Lower leg skin (tissue), 4 donors: ENCODE results near the gene RUNX1. TPM values are rescaled to one million over a fixed set of nuclear protein-coding genes. Genes with fewer than 3 reads are reported as not detected.

Experiments used
- DNase-seq, 2 donors: peaks; one replicate each; pipeline ENCODE4 v3.0.0-alpha.2; 2019; ENCODE audit warnings: low spot score in 2 of 2
- H3K4me3 ChIP-seq: fragments of 200-600 bp; sonication (generic); 2 replicates; pipeline ENCODE4 v1.5.1; 2017; ENCODE audit warnings: mild to moderate bottlenecking, low read depth; ENCODE audit not compliant: poor library complexity, severe bottlenecking
- POLR2A ChIP-seq, 2 donors: fragments of 450-650 bp; IDR thresholded peaks; one replicate each; pipeline ENCODE4 v1.6.1; 2016 to 2017; ENCODE audit warnings: antibody characterized with exemption in 2 of 2, mild to moderate bottlenecking in 1 of 2, moderate library complexity in 1 of 2
- WGBS, 2 donors: methylation state at CpG; one replicate each; pipeline ENCODE4 v1.1.5; 2018; 5-methylcytosine and 5-hydroxymethylcytosine counted together
- intact Hi-C: fragments of 100-400 bp; cut with DNase I; formaldehyde crosslinking; loops from one replicate; pipeline ENCODE4 v1.15.0; 2023; ENCODE audit warnings: low total_unique reads
- total RNA-seq, 4 donors: library from RNA; depleted of rRNA; stranded (reverse); fragments of >200 nt; gene quantifications; one replicate each; pipeline ENCODE4 v1.1.0, GENCODE V29; 2016
- TF ChIP-seq, protein P1 (sequence below), 3 donors: fragments of 450-650 bp; IDR thresholded peaks; one replicate each; pipeline ENCODE4 v1.5.1; 2016; ENCODE audit warnings: antibody characterized with exemption in 3 of 3, mild to moderate bottlenecking in 3 of 3, moderate library complexity in 2 of 3

The RUNX1 gene
- total RNA-seq, 4 donors from 2014 or later = 7.3 to 29.1 (median 18.1) TPM

DNA sequence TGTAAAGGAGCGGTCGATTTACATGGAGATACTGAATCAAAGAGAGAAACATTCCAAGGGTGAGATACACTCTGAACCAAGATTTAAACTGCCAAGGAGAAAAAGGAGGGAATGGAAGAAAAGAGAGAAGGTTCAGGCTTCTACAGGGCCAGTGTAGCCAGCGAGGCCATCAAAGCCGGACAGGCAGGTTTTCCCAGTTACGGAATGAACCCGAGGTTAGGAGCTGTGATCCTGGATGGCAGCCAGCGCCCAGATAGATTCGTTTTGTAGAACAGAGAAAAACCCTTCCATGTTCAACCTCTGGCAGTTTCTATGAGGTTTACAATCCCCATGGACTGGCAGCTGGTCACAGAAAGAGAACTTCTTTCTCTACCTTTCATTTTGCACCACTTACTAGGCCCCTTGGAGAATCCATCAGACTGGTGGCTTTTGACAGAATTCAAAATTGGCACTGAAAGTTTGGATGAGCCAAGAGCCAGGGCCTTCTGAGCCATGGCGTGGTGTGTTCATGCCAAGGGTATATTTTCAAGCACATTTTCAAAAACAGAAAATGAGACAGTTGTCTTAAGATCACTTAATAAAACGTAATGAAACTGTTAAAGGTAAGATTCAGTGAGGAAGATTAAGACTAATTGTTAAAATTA, 171.5 kb downstream of the RUNX1 start:
- peak; percentile 65 to 93 for DNase-seq
- intact Hi-C loops = no loop called here
- TF ChIP-seq, protein P1, sequence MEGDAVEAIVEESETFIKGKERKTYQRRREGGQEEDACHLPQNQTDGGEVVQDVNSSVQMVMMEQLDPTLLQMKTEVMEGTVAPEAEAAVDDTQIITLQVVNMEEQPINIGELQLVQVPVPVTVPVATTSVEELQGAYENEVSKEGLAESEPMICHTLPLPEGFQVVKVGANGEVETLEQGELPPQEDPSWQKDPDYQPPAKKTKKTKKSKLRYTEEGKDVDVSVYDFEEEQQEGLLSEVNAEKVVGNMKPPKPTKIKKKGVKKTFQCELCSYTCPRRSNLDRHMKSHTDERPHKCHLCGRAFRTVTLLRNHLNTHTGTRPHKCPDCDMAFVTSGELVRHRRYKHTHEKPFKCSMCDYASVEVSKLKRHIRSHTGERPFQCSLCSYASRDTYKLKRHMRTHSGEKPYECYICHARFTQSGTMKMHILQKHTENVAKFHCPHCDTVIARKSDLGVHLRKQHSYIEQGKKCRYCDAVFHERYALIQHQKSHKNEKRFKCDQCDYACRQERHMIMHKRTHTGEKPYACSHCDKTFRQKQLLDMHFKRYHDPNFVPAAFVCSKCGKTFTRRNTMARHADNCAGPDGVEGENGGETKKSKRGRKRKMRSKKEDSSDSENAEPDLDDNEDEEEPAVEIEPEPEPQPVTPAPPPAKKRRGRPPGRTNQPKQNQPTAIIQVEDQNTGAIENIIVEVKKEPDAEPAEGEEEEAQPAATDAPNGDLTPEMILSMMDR (IDR thresholded peaks at IDR 0.05) = no peak
- TF ChIP-seq POLR2A (IDR thresholded peaks at IDR 0.05) = no peak
- WGBS, 2 donors = 43% methylated on average over 10 of the region's 10 CpGs
- H3K4me3 ChIP-seq = no peak overlapping the region

DNA sequence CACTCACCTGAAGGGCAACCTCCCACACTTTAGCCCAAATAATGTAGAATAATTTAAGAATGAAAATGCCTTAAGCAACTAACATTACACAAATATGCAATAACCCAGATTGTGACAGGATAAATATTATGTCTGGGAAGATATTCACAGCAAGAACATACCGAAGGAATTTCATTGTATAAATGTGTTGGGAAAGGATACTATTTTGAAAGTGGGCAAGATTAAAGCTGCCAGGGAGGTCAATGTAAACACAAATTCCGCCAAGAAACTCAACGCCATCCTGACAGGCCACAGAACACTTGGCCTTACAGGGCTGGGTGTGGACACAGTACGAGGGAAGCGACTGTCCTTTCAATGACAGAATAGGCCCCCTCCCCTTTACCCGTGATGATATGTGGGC, 173.3 kb downstream of the RUNX1 start:
- H3K4me3 ChIP-seq = no peak overlapping the region
- intact Hi-C loops = no loop called here

DNA sequence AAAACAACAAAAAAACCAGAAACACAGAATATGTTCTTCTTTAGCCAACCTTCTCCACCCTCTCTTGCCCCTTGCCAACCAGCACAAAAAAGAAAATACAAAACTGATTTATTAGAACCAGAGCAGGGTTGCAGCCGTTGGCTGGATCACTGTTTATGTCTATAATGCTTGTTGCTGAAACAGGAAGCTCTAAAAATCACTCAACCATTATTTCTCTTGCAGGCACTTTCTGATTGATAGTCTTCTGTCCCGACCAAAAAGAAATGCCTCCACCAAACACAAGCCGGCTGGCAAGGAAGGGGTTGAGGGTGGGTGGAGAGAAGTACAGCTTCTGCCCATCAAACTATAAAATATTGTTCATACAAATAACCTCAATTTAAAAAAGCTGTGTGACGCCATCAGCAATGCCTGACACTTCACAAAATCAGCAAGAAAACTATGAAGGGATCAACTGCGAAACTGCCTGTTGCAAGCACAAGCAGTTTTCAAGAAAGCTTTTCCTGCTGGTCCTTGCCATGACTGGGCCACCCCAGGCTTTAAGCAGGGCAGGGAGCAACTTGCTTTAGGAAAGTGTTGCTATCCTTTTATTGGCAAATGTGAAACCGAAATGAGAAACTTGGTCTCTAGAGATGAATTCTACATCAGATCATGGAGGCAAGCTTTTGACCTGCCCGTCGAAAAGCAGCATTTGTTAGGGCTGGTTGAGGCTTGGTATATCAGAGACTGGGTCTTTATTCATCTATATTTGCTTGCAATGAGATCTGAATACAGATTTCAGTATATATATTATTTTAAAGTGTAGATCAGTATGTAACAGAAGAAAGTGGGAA, 174.2 kb downstream of the RUNX1 start:
- no peak for DNase-seq
- intact Hi-C loops = no loop called here
- WGBS, 2 donors = 46 to 47% methylated on average over 8 of the region's 8 CpGs
- no peak overlapping the region for H3K4me3 ChIP-seq
- TF ChIP-seq POLR2A (IDR thresholded peaks at IDR 0.05) = no peak
- TF ChIP-seq, protein P1 (IDR thresholded peaks at IDR 0.05) = no peak

More for the DNA sequence above, 173.3 kb downstream of the RUNX1 start:
- TF ChIP-seq, protein P1 (IDR thresholded peaks at IDR 0.05) = no peak
- no peak for TF ChIP-seq POLR2A (IDR thresholded peaks at IDR 0.05)
- WGBS, 2 donors = 79 to 82% methylated on average over 6 of the region's 6 CpGs
- DNase-seq = no peak

DNA sequence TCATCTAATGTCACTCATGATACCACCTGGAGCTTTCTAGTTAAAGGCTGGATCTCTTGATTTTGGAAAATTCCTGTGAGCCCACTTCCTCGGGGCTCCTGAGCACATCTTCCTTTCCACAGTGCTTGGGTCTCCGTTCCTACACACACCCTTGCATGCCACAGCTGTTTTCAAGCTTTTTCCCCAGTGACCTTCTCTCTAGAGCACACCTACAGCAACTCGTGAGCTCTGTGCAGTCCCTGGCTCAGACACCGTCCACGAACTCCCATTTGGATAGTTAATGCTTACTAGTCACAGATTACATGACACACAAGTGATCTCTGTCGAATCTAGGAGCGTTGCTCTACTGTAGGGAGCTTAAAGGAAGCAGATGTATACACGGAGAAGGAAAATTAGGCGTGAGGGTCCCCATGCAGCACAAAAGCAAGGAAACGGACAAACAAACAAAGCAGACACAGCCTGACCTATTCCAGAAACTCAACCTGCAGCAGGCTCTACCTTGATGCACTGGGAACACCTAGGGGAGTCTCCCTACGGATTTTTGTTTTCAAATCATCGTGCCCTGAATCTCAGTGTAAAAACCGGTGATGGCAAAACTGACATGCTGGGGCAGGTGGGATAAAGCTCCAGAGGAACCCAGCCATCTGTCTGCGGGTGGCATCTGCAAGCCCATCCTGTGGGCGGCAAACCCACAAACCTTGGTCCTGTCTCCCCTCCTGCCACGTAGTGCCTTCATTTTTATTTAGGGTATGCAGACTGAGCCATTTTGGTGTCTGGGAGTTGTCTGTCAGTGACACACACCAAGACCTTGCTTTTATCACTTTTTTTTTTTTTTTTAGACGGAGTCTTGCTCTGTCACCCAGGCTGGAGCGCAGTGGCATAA, 177.8 kb downstream of the RUNX1 start:
- intact Hi-C loops = no loop called here
- TF ChIP-seq, protein P1 (IDR thresholded peaks at IDR 0.05) = no peak
- TF ChIP-seq POLR2A (IDR thresholded peaks at IDR 0.05) = no peak
- DNase-seq = no peak
- no peak overlapping the region for H3K4me3 ChIP-seq
- WGBS, 2 donors = 82 to 85% methylated on average over 18 of the region's 18 CpGs

DNA sequence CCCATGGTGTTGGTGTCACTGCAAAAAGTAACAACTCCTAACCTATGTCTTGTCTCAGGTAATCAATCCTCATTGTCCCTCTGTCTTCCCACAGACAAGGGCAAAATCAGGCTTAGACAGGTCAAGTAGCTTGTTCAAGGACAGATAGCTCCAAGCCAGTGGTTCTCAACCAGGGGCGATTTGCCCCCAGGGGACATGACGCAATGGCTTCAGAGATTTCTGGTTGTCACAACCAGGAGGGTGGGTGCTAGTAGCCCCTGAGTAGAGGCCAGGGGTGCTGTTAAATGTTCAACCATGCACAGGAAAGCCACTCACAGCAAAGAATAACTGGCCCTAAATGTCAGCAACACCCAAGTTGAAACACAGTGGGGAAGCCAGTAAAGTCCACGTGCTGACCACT, 178.9 kb downstream of the RUNX1 start:
- intact Hi-C loops = no loop called here
- TF ChIP-seq, protein P1 (IDR thresholded peaks at IDR 0.05) = no peak
- no peak for TF ChIP-seq POLR2A (IDR thresholded peaks at IDR 0.05)
- WGBS, 2 donors = 87 to 90% methylated on average over 3 of the region's 3 CpGs
- no peak overlapping the region for H3K4me3 ChIP-seq
- DNase-seq = no peak
